Cardiac muscle cell (in vitro differentiated cells and primary cell): ENCODE measurements around the gene GLB1L3. TPM values are rescaled to one million over a fixed set of nuclear protein-coding genes. Genes with fewer than 3 reads are reported as not detected.

ENCODE experiments used
- DNase-seq, 2 donors: peaks; one replicate each; pipeline versions ENCODE4 v3.0.0 to v3.0.0-alpha.2; 2010 to 2017; ENCODE audit warnings: low read depth in 1 of 2, low spot score in 1 of 2
- H3K27ac ChIP-seq: fragments of 200-600 bp; sonication (generic); 2 replicates; pipeline ENCODE4 v1.5.1; 2016
- H3K27me3 ChIP-seq: fragments of 200-600 bp; sonication (generic); 2 replicates; pipeline ENCODE4 v1.6.0; 2016; ENCODE audit warnings: control low read depth
- H3K36me3 ChIP-seq: fragments of 200-600 bp; sonication (generic); 2 replicates; pipeline ENCODE4 v1.5.1; 2016; ENCODE audit warnings: control low read depth
- H3K4me1 ChIP-seq: fragments of 200-600 bp; sonication (generic); 2 replicates; pipeline ENCODE4 v1.8.1; 2017; ENCODE audit warnings: low read depth, mild to moderate bottlenecking, mixed run types
- H3K4me3 ChIP-seq: fragments of 200-600 bp; sonication (generic); 2 replicates; pipeline ENCODE4 v1.5.1; 2016; ENCODE audit warnings: mild to moderate bottlenecking
- H3K9me3 ChIP-seq: fragments of 200-600 bp; sonication (generic); 2 replicates; pipeline ENCODE4 v1.5.1; 2017; ENCODE audit warnings: low read depth, mild to moderate bottlenecking, control low read depth
- polyA plus RNA-seq: library from polyadenylated mRNA; unstranded; fragments of >200 nt; fragmentation: Nextera tagmentation; extraction: Ambion mirVana; gene quantifications from 2 replicates; pipeline ENCODE4 v1.2.1, GENCODE V29; 2016
- total RNA-seq: library from RNA; depleted of rRNA; stranded (reverse); fragments of >200 nt; gene quantifications from 2 replicates; pipeline ENCODE4 v1.2.3, GENCODE V29; 2016
- TF ChIP-seq, protein P1 (sequence below): IDR thresholded peaks from 2 replicates; pipeline ENCODE4 v1.5.1; 2012; ENCODE audit warnings: low read depth, mild to moderate bottlenecking, low read length

The GLB1L3 gene
- total and polyA plus RNA-seq, 2 experiments from 2014 or later = not detected

DNA sequence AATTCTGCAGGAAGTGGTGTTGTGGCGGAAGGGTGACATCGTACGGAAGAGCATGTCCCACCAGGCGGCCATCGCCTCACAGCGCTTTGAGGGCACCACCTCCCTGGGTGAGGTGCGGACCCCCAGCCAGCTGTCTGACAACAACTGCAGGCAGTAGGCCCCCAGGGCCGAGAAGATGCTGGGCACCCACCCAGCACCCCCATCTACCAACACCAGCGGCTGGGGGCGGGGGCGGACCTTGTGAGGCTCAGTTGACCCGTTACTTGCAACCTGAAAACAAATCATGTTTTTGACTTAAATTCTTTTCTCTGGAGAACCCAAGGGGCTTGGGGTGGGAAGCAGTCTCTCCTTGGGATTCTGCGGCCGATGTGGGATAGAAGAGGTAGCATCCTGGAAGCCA, 30.7 kb upstream of the GLB1L3 start:
- H3K9me3 ChIP-seq = no peaks in the 10 kb centered on the region
- no peak for DNase-seq
- peaks cover 36% of the 10 kb centered on the region for H3K36me3 ChIP-seq
- H3K27me3 ChIP-seq = no peaks in the 10 kb centered on the region
- H3K27ac ChIP-seq = no peak overlapping the region
- H3K4me3 ChIP-seq = no peak overlapping the region
- TF ChIP-seq, protein P1, sequence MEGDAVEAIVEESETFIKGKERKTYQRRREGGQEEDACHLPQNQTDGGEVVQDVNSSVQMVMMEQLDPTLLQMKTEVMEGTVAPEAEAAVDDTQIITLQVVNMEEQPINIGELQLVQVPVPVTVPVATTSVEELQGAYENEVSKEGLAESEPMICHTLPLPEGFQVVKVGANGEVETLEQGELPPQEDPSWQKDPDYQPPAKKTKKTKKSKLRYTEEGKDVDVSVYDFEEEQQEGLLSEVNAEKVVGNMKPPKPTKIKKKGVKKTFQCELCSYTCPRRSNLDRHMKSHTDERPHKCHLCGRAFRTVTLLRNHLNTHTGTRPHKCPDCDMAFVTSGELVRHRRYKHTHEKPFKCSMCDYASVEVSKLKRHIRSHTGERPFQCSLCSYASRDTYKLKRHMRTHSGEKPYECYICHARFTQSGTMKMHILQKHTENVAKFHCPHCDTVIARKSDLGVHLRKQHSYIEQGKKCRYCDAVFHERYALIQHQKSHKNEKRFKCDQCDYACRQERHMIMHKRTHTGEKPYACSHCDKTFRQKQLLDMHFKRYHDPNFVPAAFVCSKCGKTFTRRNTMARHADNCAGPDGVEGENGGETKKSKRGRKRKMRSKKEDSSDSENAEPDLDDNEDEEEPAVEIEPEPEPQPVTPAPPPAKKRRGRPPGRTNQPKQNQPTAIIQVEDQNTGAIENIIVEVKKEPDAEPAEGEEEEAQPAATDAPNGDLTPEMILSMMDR = no peak
- no peaks in the 10 kb centered on the region for H3K4me1 ChIP-seq

DNA sequence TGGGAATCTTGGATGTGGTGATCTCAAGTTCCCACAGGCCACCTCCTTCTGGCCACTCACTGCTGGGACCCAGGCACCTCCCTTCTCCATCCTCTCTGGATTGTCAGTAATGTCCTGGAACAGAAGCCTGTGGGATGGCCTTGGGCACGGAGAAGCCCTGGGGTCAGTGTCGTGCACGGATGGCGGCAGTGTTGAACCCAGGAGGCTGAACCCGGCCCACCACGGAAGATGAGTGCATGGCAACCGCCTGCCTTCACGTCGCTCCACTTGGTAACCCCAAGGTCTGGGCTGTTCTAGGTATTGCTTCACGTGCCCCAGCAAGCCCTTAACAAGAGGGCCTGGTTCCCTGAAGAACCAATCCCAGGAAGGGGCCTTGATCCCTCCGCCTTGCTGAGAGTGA, 30.1 kb upstream of the GLB1L3 start:
- DNase-seq = no peak
- H3K27me3 ChIP-seq = no peaks in the 10 kb centered on the region
- TF ChIP-seq, protein P1 = no peak
- no peaks in the 10 kb centered on the region for H3K4me1 ChIP-seq
- H3K9me3 ChIP-seq = no peaks in the 10 kb centered on the region
- H3K36me3 ChIP-seq = peaks cover 43% of the 10 kb centered on the region
- no peak overlapping the region for H3K27ac ChIP-seq
- H3K4me3 ChIP-seq = no peak overlapping the region

DNA sequence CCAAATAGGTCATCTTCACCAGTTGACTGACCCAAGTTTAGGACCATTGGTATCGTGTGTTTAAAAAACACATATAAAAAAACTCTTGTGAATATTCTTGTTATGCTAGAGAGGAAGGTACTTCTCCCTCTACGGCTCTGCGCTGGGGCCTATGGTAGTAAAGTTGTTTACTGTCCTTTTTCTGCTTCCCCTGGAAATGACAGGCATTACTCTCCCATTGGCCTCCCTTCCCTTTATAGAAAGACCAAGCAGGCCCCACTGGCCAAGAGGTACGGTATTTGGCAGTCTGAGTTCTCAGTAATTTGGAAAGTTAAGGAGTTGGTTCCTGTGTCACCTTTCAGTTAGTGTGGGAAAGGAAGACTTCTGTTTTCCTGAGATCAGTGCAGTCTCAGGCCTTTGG, 29.5 kb upstream of the GLB1L3 start:
- TF ChIP-seq, protein P1 = no peak
- DNase-seq = no peak
- Histone ChIP-seq H3K4me1 (no peaks in the 10 kb centered on the region), H3K27me3 (no peaks in the 10 kb centered on the region), H3K36me3 (peaks cover 43% of the 10 kb centered on the region), H3K27ac (no peak overlapping the region), H3K4me3 (no peak overlapping the region), H3K9me3 (no peaks in the 10 kb centered on the region)

DNA sequence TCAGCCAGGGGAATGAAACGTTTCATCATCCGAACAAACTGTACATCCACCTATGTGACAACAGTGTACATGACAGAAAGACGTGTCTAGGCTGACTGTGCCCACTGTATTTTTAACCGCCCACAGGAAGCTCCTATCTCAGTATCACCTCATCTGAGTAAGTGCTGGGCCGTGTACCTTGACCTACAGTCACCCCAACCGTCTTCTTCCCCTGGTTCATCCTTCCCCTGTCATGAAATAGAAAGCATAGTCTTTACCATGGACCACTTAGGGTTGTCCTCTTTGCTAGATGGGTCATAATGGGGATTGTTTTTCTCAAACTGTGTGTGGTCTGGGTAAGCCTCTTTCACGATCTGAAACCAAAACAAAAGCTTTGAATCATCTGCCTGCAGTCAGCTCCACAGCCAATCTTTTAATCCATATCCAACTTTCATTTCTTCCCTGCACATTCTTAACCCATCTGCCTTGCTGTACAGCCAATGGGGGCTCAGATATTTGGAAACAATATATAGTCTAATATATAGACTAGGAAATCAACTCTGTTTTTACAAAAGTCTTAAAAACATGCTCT, 27.2 kb upstream of the GLB1L3 start:
- H3K9me3 ChIP-seq = no peaks in the 10 kb centered on the region
- TF ChIP-seq, protein P1 = no peak
- no peak for DNase-seq
- no peak overlapping the region for H3K27ac ChIP-seq
- peaks cover 34% of the 10 kb centered on the region for H3K36me3 ChIP-seq
- peaks cover 5% of the 10 kb centered on the region for H3K4me1 ChIP-seq
- no peaks in the 10 kb centered on the region for H3K27me3 ChIP-seq
- no peak overlapping the region for H3K4me3 ChIP-seq

DNA sequence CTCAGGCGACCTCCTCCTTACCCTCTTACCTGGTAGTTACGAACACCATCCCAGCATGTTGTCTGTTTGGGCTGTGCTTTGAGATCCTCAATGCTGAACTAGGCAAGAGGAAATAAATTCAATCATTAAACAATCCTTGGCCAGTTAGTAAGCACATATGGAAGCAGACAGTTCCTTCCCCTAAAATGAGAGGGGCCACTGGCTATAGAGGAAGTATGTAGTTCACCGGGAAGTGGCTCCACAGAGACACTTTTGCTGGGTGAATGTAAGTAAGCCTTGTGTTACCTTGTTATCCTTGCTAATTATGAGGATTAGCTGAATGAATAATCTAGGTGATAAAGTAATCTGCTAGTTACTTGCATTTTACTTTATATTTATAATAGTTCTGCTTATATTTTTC, 25.9 kb upstream of the GLB1L3 start:
- Histone ChIP-seq H3K27me3 (no peaks in the 10 kb centered on the region), H3K27ac (no peak overlapping the region), H3K9me3 (no peaks in the 10 kb centered on the region), H3K4me1 (peaks cover 5% of the 10 kb centered on the region), H3K4me3 (no peak overlapping the region), H3K36me3 (peaks cover 26% of the 10 kb centered on the region)
- no peak for DNase-seq
- TF ChIP-seq, protein P1 = no peak
